Mesenteric fat pad (tissue), 1 donor: Measurements from ENCODE around the gene DHX34. TPM values are rescaled to one million over a fixed set of nuclear protein-coding genes. Genes with fewer than 3 reads are reported as not detected.
"Not testable (repeated sequence)": the region's sequence is repeated elsewhere in the genome, so short reads cannot be mapped to it uniquely, and the experiment has no call there.

Source experiments
- DNase-seq: peaks from one replicate; pipeline ENCODE4 v3.0.0-alpha.2; 2020; ENCODE audit warnings: low spot score
- total RNA-seq: library from RNA; stranded (reverse); fragmentation: NEBNext Ultra II Directional; extraction: Animal tissue kit (Norgen Biotek cat#: 25700); gene quantifications from one replicate; pipeline ENCODE4 v1.2.1, GENCODE V29; 2021
- donor health status: DM: yes; HTN: yes; CAD: no.

DHX34 gene
- total RNA-seq, 1 donor from 2014 or later, result 13.2 TPM

DNA sequence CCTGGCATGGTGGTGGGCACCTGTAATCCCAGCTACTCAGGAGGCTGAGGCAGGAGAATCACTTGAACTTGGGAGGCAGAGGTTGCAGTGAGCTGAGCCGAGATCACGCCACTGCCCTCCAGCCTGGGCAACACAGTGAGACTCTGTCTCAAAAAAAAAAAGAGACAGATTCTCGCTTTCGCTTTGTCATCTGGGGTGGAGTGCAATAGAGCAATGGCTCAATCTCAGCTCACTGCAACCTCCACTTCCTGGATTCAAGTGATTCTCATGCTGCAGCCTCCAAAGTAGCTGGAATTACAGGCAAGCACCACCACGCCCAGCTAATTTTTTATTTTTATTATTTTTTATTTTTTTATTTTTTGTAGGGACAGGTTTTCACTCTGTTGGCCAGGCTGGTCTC is 39.6 kb downstream of the DHX34 start:
- DNase-seq, result not testable (repeated sequence)

DNA sequence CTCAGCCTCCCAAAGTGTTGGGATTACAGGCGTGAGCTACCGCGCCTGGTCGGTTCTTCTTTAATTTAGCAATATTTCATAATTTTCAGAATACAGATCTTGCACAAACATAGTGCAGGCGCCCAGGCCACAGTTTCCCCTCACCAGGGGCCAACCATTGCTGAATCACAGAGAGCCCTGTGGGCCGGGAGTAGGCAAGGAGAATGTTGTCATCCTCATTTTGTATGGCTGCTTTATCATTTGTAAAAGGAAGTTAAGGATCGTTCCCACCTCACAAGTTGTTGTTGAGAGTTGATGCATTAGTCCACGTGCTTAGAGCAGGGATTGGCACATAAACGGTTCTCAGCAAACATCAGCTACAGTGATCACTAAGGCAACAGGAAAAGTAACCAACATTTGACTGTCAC is 40.0 kb downstream of the DHX34 start:
- DNase-seq, result no peak

DNA sequence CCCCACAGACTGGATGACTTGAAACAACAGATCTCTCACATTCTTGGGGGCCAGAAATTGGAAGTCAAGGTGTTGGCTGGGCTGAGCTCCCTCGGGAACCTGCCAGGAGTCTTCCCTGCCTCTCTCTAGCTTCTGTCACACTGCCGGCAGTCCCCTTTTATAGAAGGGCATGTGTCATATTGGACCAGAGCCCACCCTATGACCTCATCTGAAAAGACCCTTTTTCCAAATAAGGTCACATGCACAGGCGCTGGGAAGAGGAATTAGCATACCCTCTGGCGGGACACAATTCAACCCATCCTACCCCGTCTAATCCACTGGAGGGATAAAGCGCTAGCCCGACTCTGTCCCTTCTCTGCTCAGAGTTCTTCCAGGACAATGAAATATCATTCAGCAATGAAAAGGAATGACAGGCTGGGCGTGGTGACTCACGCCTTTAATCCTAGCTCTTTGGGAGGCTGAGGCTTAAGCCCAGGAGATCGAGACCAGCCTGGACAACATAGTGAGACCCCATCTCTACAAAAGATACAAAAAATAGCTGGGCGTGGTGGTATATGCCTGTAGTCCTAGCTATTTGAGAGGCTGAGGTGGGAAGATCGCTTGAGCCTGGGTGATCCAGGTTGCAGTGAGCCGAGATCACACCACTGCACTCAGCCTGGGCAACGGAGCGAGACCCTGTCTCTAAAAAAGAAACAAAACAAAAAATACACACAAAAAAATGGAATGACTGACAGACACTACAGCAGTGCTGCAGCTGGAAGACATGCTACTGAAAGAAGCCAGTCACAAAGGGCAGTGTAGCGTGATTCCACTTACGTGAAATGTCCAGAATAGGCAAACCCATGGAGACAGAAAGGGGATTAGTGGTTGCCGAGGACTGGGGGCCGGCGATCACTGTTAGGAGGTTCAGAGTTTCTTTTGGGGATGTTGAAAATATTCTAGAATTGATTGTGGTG is 41.7 kb downstream of the DHX34 start:
- no peak for DNase-seq

DNA sequence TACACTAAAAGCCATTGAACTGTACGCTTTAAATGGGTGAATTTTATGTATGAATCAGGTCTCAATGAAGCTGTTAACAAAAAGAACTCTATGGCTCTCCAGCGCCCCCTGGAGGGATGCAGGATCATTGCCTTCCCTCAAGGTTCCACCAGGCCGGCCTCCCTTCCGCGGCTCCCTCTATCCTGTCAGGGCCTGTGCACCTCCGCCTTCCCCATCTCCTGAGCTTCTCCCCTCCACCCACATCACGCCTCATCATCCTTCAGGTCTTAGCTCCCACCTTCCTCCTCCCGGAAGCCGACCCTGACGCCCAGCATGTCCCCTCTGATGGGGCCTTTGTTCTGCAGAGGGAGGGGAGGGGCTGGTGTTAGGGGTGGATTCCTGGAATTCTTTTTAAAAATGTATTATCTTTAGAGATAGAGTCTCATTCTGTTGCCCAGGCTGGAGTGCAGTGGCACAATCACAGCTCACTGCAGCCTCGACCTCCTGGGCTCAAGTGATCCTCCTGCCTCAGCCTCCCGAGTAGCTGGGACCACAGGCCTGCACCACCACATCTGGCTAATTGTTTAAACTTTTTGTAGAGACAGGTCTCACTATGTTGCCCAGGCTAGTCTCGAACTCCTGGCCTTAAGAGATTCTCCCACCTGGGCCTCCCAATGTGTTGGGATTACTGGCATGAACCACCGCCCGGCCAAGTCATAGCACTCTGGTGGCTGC is 42.6 kb downstream of the DHX34 start:
- no peak for DNase-seq

DNA sequence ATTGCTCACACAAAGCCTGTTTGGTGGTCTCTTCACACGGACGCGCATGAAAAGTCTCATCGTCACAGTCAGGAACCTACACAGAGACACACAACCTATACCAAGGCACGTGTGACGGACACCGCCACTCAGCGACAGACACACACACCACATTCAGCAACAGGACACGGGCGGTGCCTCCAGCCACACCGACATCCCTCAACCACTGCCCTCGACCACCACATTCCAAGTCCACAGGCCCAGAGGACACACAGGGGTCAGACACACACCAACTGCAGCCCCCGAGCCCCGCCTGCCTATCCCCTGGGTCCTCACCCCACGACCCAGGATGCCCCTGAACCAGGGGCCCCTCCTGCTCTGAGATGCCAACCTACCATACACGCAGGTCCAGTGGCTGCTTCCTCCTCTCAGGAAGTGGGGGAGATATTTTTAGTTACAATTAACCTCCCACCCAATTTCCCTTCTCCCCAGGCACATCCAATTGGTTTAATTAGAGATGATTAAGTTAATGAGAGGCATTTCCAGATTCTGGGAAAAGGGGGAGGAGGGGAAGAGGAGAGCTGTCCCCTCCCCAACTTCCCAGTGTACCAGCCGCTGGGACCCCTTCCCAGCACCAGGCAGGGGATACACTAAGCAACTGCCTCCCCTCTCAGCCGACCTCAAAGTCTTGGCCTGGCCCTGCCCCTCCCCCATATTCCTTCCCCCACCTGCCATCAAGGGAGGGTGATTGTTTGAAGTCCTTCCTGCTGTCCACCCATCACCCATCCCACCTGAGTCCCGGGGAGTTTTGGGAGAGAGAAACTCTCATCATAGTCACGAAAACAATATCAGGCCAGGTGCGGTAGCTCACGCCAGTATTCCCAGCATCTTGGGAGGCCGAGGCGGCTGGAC is 49.8 kb downstream of the DHX34 start:
- DNase-seq, result no peak

DNA sequence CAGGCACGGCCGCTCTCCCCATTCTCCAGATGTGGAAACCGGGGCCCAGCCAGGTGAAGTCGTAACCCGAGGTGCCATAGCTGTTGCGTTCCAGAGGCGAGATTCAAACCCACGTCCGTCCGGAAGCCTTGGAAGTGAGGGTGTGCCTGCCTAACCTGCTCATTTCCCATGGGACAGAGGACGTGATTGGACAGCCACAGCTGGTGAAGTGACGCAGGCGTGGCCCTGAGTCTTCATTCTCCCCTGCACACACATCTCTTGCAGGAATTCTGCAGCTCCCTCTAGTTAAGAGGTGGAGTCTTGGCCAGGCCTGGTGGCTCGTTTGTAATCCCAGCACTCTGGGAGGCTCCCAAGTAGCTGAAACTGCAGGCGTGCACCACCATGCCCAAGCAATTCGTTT is 53.4 kb downstream of the DHX34 start:
- DNase-seq, result no peak

DNA sequence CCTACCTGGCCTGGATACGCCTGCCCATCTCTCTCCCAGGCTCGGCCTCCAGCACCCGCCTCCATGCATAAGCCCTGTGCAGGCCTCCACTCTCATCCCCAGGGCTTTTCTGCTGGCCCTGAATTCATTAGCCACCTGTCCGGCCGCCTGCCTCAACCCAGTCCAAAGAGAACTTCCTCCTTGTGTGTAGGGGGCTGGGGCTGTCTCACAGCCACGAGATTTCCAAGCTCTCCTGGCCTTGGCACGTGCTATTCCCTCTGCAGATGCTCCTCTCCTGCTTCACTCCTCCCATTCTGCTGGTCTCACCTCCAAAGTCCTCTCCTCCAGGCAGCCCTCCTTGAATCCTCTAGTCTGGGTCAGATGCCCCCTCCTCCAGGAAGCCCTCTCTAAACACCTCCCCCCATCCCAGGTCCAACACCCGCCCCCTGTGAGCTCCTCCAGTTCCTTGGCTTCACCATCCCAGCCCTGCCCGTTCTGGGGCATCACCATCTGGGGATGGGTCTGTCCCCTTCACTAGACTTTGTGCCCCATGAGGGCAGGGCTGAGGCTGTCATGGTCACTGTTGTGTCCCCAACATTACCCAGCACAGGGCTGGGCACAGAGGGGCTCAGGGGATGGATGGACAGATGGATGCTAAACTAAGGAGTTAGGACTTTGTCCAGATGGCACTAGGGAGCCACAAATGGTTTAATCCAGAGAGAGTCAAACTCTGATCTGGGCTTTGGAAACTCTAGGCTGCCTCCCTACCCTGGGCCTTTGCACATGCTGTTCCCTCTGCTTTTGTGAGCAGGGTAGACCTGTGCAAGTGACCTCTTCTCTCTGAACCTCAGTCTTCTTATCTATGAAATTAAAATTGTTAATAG is 55.5 kb downstream of the DHX34 start:
- DNase-seq, result no peak

DNA sequence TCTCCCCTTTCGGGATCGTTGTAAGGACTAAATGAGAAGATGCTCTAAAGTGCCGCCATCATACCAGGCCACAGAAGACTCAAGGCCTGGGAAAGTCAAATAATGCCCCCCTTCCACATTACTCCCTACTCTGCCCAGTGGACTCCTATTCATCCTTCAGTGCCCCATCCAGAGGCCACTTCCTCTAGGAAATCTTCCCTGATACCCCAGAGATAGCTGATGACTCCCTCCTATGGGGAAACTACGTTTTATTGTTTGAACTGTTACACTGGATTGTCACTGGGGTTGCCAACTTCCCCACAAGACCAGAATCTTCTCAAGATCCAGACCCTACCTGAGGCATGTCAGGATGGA is 56.1 kb downstream of the DHX34 start:
- DNase-seq, result no peak

DNA sequence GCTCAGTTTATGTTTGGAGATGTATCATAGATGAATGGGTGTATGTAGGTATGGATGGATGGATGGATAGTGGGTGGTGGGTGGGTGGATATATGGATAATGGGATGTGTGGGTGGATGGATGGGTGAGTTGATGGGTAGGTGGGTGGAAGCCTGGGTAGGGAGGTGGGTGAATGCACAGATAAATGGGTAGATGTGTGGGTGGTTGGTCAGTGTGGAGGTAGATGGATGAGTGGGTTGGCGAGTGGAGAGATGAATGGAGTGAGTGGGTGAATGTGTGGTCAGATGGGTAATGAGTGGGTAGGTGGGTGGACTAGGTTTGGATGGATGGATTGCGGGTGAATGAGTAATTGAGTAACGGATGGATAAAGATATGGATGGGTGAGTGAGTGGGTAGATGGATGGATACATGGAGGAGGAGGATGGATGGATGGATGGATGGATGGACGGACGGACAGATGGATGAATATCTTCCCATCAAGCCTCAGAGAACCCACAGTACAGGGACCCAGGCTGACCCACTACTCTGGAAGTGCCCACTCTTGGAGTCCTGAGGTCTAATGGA is 56.8 kb downstream of the DHX34 start:
- DNase-seq, result no peak

DNA sequence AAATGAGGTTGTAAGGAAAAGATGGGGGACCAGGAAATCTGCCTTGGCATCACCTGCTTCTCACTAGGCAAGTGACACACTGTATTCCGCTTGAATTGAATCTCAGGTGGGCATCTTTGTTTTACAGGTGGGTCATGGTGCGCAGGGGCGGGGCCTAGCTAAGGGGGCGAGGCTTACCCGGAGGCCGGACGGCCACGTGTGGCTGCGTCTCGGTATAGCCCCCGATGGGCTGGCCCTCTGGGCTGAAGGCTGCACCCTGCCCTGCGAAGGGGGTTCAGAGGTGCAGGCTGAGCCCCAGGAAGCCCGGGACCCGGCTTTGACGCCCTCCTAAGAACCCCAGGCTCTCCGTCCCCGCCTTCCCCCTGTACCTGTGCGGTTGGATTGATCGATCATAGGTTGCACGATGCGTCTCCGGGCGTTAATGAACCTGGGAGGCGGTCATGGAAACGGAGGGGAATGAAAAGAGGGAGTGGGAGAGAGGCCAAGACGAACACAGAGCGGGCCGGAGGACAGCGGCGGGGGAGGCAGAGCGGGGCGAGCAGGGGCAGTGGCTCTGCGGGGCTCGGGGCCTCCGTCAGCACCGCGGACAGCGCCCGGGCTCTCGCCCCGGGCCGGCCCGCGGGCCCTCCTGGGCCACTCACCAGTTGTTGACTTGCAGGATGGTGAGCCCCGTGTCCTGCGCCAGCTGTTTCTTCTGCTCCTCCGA is 57.7 kb downstream of the DHX34 start:
- DNase-seq, result no peak

DNA sequence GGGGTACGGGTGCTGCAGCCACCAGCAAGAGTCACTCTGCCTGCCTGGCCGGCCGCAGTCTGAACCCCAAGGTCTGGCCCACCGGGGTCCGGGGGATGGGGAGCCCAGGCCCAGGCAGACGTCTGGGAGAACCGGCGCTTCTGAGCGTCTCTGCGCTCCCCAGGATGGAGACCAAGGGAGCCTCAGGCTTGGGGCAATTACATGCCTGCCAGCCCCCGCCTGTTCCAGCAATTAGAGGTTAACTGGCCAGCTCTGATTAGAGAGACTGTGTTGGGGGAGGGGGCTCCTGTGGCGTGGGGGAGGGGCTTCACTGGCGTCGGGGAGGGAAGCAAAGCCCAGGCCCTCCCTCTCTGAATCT is 58.3 kb downstream of the DHX34 start:
- DNase-seq, result no peak

DNA sequence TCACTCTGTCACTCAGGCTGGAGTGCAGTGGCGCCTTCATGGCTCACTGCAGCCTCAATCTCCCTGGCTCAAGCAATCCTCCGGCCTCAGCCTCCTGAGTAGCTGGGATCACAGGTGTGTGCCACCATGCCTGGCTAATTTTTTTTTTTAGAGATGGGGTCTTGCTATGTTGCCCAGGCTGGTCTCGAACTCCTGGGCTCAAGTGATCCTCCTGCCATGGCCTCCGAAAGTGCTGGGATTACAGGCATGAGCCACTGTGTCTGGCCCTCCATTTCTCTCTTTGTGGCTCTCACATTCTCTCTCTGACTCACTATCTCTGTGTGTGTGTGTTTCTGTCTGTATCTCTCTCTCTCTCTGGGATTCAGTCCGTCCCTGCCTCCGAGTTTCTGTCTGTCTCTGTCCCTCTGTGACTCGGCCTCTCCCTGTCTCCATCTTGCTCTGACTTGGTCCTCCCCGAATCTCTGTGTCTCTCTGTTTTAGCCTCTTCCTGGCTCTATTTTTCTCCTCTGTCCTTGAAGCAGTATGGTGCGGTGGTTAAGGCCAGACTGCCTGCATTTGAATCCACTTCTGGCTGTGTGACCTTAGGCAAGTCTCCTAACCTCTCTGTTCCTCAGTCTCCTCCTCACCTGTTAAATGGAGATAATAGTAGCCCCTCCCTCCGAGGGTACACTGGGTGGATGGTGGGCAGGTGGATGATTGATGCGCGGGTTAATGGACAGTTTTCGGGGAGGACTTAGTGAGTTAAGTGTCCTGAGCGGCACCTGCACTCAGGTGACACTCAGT is 59.2 kb downstream of the DHX34 start:
- DNase-seq, result no peak

DNA sequence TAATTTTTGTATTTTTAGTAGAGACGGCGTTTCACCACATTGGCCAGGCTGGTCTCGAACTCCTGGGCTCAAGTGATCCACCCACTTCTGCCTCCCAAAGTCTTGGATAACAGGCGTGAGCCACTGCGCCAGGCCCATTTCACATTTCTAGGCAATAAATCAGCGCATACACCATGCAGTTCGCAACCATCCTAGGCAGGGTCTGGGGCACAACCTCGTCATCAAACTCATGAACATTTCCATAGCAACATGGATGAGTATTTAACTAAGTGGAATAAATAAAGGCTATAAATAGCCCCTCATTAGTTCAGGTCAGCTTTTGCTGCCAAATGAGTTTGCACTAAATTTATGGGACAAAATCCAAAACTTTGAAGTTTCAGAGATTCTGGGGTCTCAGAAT is 62.0 kb downstream of the DHX34 start:
- no peak for DNase-seq

DNA sequence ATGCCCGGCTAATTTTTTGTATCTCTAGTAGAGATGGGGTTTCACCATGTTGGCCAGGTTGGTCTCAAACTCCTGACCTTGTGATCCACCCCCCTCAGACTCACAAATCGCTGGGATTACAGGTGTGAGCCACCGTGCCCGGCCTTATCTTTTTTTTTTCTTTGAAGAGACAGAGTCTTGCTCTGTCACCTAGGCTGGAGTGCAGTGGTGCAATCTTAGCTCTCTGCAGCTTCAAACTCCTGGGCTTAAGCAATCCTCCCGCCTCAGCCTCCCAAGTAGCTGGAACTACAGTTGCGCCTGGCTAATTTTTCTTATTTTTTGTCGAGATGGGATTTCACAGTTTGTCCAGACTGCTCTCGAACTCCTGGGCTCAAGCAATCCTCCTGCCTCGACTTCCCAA is 62.6 kb downstream of the DHX34 start:
- DNase-seq, result not testable (repeated sequence)

DNA sequence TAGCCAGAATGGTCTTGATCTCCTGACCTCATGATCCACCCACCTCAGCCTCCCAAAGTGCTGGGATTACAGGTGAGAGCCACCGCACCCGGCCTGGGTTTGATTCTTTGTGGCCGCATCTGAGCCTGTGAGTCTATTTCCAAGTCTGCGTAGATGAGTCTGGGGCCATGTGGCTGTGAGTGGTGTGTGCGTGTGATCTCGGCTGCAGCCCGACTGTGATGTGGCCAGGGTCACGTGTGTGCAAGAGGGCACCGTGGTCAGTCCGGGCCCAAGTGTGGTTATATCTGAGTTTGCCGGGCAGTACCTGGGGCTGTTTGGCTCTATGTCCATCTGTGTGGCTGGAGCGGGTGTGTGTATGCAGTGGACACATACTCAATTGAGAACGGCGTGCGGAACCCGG is 64.8 kb downstream of the DHX34 start:
- no peak for DNase-seq

DNA sequence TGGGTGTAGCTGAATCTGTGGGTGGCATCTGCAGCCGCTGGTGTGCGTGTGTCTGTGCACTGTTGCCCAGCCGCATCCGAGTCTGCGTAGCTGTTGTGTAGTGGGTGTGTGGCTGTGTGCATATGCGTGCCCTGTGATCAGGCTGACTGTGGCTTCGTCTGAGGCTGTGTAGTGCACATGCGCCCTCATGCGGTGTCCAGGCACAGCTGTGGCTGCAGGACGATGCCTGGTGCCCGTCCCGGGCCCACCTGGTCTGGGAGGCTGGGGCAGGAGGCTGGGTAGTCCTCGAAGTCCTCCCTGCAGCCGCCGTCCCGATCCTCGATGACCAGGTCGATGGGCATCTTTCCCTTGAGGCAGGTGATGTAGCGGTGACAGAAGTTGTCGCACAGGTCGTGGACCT is 65.4 kb downstream of the DHX34 start:
- no peak for DNase-seq

DNA sequence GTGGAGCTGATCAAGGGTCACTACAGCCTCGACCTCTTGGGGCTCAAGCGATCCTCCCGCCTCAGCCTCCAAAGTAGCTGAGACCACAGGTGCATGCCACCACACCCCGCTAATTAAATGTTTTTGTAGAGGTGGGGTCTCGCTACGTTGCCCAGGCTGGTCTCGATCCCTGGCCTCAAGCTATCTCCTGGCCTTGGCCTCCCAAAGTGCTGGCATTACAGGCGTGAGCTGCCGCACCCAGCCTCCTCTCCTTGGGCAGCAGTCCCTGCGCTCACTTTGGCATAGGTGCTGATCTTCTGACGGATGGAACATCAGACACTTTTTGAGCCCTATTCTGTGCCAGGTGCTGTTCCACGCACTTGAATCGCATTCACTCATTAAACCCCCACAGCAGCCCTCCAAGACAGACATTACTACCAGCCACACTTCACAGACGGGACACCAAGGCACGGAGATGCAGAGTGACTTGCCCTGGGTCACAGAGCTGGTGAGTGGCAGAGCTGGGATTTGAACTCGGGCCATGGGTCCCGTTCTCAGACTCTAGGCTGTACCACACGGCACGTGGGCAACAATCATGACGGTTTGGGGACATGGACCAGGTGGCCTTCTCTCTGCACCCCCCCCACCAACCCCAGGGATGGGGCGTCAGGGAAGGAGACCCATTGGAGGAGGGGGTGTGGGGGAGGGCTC is 67.0 kb downstream of the DHX34 start:
- no peak for DNase-seq

DNA sequence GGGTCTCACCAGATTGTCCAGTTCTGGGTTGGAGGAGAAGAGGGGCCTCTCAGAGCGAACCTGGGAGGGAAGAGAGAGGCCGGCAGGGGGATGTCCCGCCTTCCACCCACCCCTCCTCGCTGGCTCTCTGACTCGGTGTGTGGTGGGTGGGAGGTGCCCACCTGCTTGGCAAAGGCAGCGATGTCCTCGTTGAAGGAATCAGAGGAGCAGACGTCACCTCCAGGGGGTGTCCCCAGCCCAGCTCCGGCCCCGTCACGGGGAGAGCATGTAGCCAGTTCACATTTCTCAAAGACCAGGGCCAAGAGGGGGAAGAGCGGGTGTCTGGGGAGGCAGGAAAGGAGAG is 67.5 kb downstream of the DHX34 start:
- DNase-seq, result no peak
